ENCODE data around the gene EXOC2. TPM values are rescaled to one million over a fixed set of nuclear protein-coding genes. Genes with fewer than 3 reads are reported as not detected.

The EXOC2 gene
- total RNA-seq, 5 donors from 2014 or later (not counting 1 experiment from before 2014, with no cell fraction given), result 30.7 to 40.6 (median 39.3) TPM

DNA sequence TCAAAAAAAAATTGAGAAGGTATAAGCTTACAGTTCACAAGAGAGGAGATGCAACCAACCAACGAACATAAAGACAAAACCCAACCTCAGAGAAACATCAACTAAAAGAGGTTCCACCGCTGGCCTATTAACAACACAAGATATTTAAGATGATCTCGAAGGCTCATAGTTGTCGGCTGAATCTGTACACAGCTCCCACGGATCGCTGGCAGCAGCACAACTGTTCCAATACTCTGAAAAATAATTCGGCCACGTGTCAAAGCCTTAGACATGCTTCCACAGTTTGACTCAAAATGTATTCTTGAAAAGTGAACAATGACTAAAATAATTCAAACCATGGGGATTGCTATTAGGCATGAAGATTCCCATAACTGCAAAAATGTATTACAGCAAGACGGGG lies 13.7 kb downstream of the EXOC2 start:
- no peaks in the 10 kb centered on the region for H3K36me3 ChIP-seq (ENCODE audit: control insufficient read depth in 2 of 2, extremely low read depth in 1 of 2, insufficient read depth in 1 of 2, low read length in 1 of 2)
- ChIA-PET CTCF (interaction anchor here in 1 of 2 donors (0.5 kb wide), 1 partner anchor 326 kb away, joined by 3 read pairs; no protein-coding TSS in a partner anchor), POLR2A (interaction anchor here in 1 of 2 donors (1.3 kb wide), 1 partner anchor 18 kb away, joined by 3 read pairs; no protein-coding TSS in a partner anchor)
- H3K27me3 ChIP-seq (replicated peaks in 1 of 2; ENCODE audit: control insufficient read depth in 2 of 2, extremely low read depth in 1 of 2, insufficient read depth in 2 of 2, low read length in 1 of 2), result no peaks in the 10 kb centered on the region
- ATAC-seq (replicated peaks in 1 of 4) (no peak), DNase-seq (no peak)
- H3K4me1 Mint-ChIP-seq, result peaks cover 50 to 62% (median 54%) of the 10 kb centered on the region in 3 donors
- peaks cover 21% of the 10 kb centered on the region for H3K36me3 Mint-ChIP-seq
- no peaks in the 10 kb centered on the region for H3K9me3 Mint-ChIP-seq
- no peak overlapping the region for H3K4me3 ChIP-seq (ENCODE audit: control insufficient read depth in 1 of 2, extremely low read depth in 1 of 2, low read length in 1 of 2)
- no peak overlapping the region for H3K27ac ChIP-seq (ENCODE audit: low read length)
- WGBS (ENCODE audit: insufficient coverage), result 98% methylated on average over 3 of the region's 9 CpGs
- H3K27ac Mint-ChIP-seq, result no peak overlapping the region
- no peak overlapping the region for H3K4me3 Mint-ChIP-seq
- H3K27me3 Mint-ChIP-seq, result no peaks in the 10 kb centered on the region
- no peaks in the 10 kb centered on the region for H3K9me3 ChIP-seq
- H3K4me1 ChIP-seq (ENCODE audit: control insufficient read depth in 1 of 2, extremely low read depth in 1 of 2, insufficient read depth in 2 of 2, low read length in 2 of 2), result peaks cover 8 to 9% of the 10 kb centered on the region in 2 experiments

DNA sequence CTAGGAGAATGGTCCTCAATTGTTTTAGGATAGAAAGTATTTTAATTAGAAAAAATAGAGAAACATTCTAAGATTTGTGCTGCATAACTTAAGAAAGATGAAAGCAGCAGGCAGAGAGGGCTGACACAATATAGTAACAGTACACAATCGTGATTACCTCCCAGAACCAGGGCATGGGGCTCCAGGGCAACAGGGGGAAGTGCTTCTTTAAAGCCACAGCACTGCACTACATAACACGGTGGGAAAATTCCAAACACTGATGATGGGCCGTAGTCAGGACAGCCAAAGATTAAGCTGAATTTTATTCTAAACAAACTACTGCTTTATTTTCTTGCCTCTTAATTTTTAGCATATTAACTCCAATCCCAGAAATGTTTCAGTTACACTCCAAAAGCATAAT lies 14.4 kb downstream of the EXOC2 start:
- H3K4me1 Mint-ChIP-seq, result peaks cover 43 to 56% (median 47%) of the 10 kb centered on the region in 3 donors
- Histone ChIP-seq H3K36me3 (ENCODE audit: control insufficient read depth in 2 of 2, extremely low read depth in 1 of 2, insufficient read depth in 1 of 2, low read length in 1 of 2) (no peaks in the 10 kb centered on the region), H3K4me1 (ENCODE audit: control insufficient read depth in 1 of 2, extremely low read depth in 1 of 2, insufficient read depth in 2 of 2, low read length in 2 of 2) (peaks cover 2 to 4% of the 10 kb centered on the region in 2 experiments), H3K4me3 (ENCODE audit: control insufficient read depth in 1 of 2, extremely low read depth in 1 of 2, low read length in 1 of 2) (no peak overlapping the region), H3K27ac (ENCODE audit: low read length) (no peak overlapping the region), H3K27me3 (replicated peaks in 1 of 2; ENCODE audit: control insufficient read depth in 2 of 2, extremely low read depth in 1 of 2, insufficient read depth in 2 of 2, low read length in 1 of 2) (no peaks in the 10 kb centered on the region), H3K9me3 (no peaks in the 10 kb centered on the region)
- CTCF ChIA-PET, result no interaction called here
- POLR2A ChIA-PET, result no interaction called here
- ATAC-seq (replicated peaks in 1 of 4) (no peak), DNase-seq (no peak)
- no peak overlapping the region for H3K4me3 Mint-ChIP-seq
- H3K27me3 Mint-ChIP-seq, result no peaks in the 10 kb centered on the region
- H3K36me3 Mint-ChIP-seq, result peaks cover 21% of the 10 kb centered on the region
- no peaks in the 10 kb centered on the region for H3K9me3 Mint-ChIP-seq
- 100% methylated on average over 2 of the region's 3 CpGs for WGBS (ENCODE audit: insufficient coverage)
- no peak overlapping the region for H3K27ac Mint-ChIP-seq

DNA sequence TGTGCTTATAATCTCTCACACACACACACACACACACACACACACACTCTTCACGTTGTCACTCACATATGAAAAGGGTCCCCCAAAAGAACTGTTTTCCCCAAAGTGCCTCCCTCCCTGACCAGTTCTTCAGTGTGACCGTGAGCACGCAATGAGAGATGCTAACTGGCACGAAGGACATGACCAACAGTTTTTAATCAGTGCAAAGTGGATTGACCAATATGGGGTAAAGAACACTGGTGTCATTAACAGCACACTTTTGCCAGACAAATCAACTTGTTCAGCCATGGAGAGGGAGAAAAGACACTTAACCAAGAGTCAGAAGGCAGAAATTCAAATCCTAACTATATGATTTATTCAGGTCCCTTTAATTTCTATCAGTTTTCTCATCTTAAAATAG lies 15.0 kb downstream of the EXOC2 start:
- Mint-ChIP-seq H3K4me1 (peaks cover 37 to 50% (median 42%) of the 10 kb centered on the region in 3 donors), H3K9me3 (no peaks in the 10 kb centered on the region), H3K27me3 (no peaks in the 10 kb centered on the region), H3K27ac (no peak overlapping the region), H3K36me3 (peaks cover 21% of the 10 kb centered on the region), H3K4me3 (no peak overlapping the region)
- no peak for DNase-seq
- H3K9me3 ChIP-seq, result no peaks in the 10 kb centered on the region
- H3K27ac ChIP-seq (ENCODE audit: low read length), result no peak overlapping the region
- no peak overlapping the region for H3K4me3 ChIP-seq (ENCODE audit: control insufficient read depth in 1 of 2, extremely low read depth in 1 of 2, low read length in 1 of 2)
- WGBS (ENCODE audit: insufficient coverage), result no CpG with 5 or more reads among the region's 4 CpGs
- ChIA-PET CTCF (no interaction called here), POLR2A (no interaction called here)
- no peak for ATAC-seq (replicated peaks in 1 of 4)
- H3K36me3 ChIP-seq (ENCODE audit: control insufficient read depth in 2 of 2, extremely low read depth in 1 of 2, insufficient read depth in 1 of 2, low read length in 1 of 2), result no peaks in the 10 kb centered on the region
- H3K27me3 ChIP-seq (replicated peaks in 1 of 2; ENCODE audit: control insufficient read depth in 2 of 2, extremely low read depth in 1 of 2, insufficient read depth in 2 of 2, low read length in 1 of 2), result no peaks in the 10 kb centered on the region
- H3K4me1 ChIP-seq (ENCODE audit: control insufficient read depth in 1 of 2, extremely low read depth in 1 of 2, insufficient read depth in 2 of 2, low read length in 2 of 2), result peaks cover 0 to 4% of the 10 kb centered on the region in 2 experiments

GRCh38 chr6:674956-675355 lies 18.0 kb downstream of the EXOC2 start:
- H3K27ac Mint-ChIP-seq, result no peak overlapping the region
- ATAC-seq (replicated peaks in 1 of 4), result no peak

DNA sequence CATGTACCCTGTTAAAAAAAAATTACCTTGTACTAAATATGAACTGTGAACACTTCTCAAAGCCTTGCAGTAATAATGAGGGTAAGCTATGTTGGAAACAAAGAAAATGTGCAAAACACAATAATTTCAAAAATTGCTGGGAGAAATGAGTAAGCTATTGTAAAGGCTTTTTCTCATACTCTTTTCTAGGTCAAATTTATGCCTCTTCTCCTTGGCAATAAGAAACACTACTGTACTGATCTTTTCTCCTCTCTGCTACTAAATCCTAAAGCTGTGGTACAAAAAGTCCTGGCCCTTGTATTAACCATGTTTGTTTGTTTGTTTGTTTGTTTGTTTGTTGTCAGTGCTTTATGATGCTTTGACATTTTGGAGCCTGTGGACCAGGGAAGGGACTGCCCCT lies 18.5 kb downstream of the EXOC2 start:
- no peak for DNase-seq
- Histone ChIP-seq H3K4me3 (ENCODE audit: control insufficient read depth in 1 of 2, extremely low read depth in 1 of 2, low read length in 1 of 2) (no peak overlapping the region), H3K9me3 (no peaks in the 10 kb centered on the region), H3K4me1 (ENCODE audit: control insufficient read depth in 1 of 2, extremely low read depth in 1 of 2, insufficient read depth in 2 of 2, low read length in 2 of 2) (peaks cover 0 to 4% of the 10 kb centered on the region in 2 experiments), H3K36me3 (ENCODE audit: control insufficient read depth in 2 of 2, extremely low read depth in 1 of 2, insufficient read depth in 1 of 2, low read length in 1 of 2) (peaks cover 0 to 3% of the 10 kb centered on the region in 2 donors), H3K27me3 (replicated peaks in 1 of 2; ENCODE audit: control insufficient read depth in 2 of 2, extremely low read depth in 1 of 2, insufficient read depth in 2 of 2, low read length in 1 of 2) (no peaks in the 10 kb centered on the region), H3K27ac (ENCODE audit: low read length) (no peak overlapping the region)
- Mint-ChIP-seq H3K4me3 (no peak overlapping the region), H3K9me3 (peaks cover 0 to 7% (median 0%) of the 10 kb centered on the region in 3 donors), H3K27ac (no peak overlapping the region), H3K4me1 (peaks cover 18 to 33% (median 26%) of the 10 kb centered on the region in 3 donors), H3K36me3 (peaks cover 25% of the 10 kb centered on the region), H3K27me3 (no peaks in the 10 kb centered on the region)
- CTCF ChIA-PET, result interaction anchor here in 1 of 2 donors (1.5 kb wide), 1 partner anchor 10 kb away, joined by 3 read pairs; no protein-coding TSS in a partner anchor
- no peak for ATAC-seq (replicated peaks in 1 of 4)
- POLR2A ChIA-PET, result no interaction called here

More at GRCh38 chr6:674956-675355, 18.0 kb downstream of the EXOC2 start:
- no peak overlapping the region for H3K4me3 Mint-ChIP-seq
- ChIA-PET CTCF (no interaction called here), POLR2A (no interaction called here)
- Histone ChIP-seq H3K4me1 (ENCODE audit: control insufficient read depth in 1 of 2, extremely low read depth in 1 of 2, insufficient read depth in 2 of 2, low read length in 2 of 2) (peaks cover 0 to 4% of the 10 kb centered on the region in 2 experiments), H3K36me3 (ENCODE audit: control insufficient read depth in 2 of 2, extremely low read depth in 1 of 2, insufficient read depth in 1 of 2, low read length in 1 of 2) (no peaks in the 10 kb centered on the region), H3K27ac (ENCODE audit: low read length) (no peak overlapping the region), H3K27me3 (replicated peaks in 1 of 2; ENCODE audit: control insufficient read depth in 2 of 2, extremely low read depth in 1 of 2, insufficient read depth in 2 of 2, low read length in 1 of 2) (no peaks in the 10 kb centered on the region), H3K9me3 (no peaks in the 10 kb centered on the region), H3K4me3 (ENCODE audit: control insufficient read depth in 1 of 2, extremely low read depth in 1 of 2, low read length in 1 of 2) (no peak overlapping the region)
- peaks cover 0 to 7% (median 0%) of the 10 kb centered on the region in 3 donors for H3K9me3 Mint-ChIP-seq
- DNase-seq, result no peak
- 66% methylated on average over 2 of the region's 3 CpGs for WGBS (ENCODE audit: insufficient coverage)
- H3K27me3 Mint-ChIP-seq, result no peaks in the 10 kb centered on the region
- H3K36me3 Mint-ChIP-seq, result peaks cover 26% of the 10 kb centered on the region
- peaks cover 20 to 35% (median 29%) of the 10 kb centered on the region in 3 donors for H3K4me1 Mint-ChIP-seq

DNA sequence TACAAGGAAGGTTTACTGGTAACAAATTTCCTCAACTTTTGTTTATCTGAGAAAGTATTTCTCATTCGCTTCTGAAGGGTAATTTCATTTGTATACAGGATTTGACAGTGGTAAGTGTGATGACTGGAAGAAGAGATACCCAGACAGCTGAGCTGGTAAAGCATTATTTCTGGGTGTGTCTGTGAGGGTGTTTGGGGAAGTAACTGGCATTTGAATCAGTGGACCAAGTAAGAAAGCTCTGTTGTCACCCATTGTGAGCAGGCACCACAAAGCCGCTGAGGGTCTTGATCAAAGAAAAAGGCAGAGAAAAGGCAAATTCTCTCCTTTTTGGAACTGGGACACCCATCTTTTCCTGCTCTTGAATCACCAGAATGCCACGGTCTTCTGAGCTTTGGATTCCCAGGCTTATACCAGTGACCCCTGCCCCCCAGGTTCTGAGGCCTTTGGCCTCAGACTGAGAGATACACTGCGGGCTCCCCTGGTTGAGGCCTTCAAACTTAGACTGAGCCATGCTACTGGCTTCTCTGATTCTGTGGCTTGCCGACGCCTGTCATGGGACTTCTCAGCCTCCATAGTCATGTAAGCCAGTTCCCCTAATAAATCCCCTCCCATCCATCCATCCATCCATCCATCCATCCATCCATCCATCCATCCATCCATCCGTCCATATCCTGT lies 25.5 kb downstream of the EXOC2 start:
- peaks cover 0 to 2% of the 10 kb centered on the region in 2 experiments for H3K4me1 ChIP-seq (ENCODE audit: control insufficient read depth in 1 of 2, extremely low read depth in 1 of 2, insufficient read depth in 2 of 2, low read length in 2 of 2)
- WGBS (ENCODE audit: insufficient coverage), result 100% methylated on average over 3 of the region's 7 CpGs
- H3K27me3 Mint-ChIP-seq, result no peaks in the 10 kb centered on the region
- DNase-seq, result no peak
- no peak overlapping the region for H3K4me3 ChIP-seq (ENCODE audit: control insufficient read depth in 1 of 2, extremely low read depth in 1 of 2, low read length in 1 of 2)
- H3K27ac Mint-ChIP-seq, result no peak overlapping the region
- no peak overlapping the region for H3K27ac ChIP-seq (ENCODE audit: low read length)
- CTCF ChIA-PET, result no interaction called here
- peaks cover 41 to 50% (median 45%) of the 10 kb centered on the region in 3 donors for H3K4me1 Mint-ChIP-seq
- no peaks in the 10 kb centered on the region for H3K9me3 ChIP-seq
- POLR2A ChIA-PET, result no interaction called here
- H3K4me3 Mint-ChIP-seq, result no peak overlapping the region
- H3K27me3 ChIP-seq (replicated peaks in 1 of 2; ENCODE audit: control insufficient read depth in 2 of 2, extremely low read depth in 1 of 2, insufficient read depth in 2 of 2, low read length in 1 of 2), result no peaks in the 10 kb centered on the region
- peaks cover 37% of the 10 kb centered on the region for H3K36me3 Mint-ChIP-seq
- H3K36me3 ChIP-seq (ENCODE audit: control insufficient read depth in 2 of 2, extremely low read depth in 1 of 2, insufficient read depth in 1 of 2, low read length in 1 of 2), result peaks cover 2 to 8% of the 10 kb centered on the region in 2 donors
- no peak for ATAC-seq (replicated peaks in 1 of 4)
- peaks cover 4 to 19% (median 8%) of the 10 kb centered on the region in 3 donors for H3K9me3 Mint-ChIP-seq

Data from T-cell (primary cell).